ENCODE measurements around the gene TBL3.

TBL3 gene

GRCh38 chr16:2009791-2010510, 38.1 kb downstream of the TBL3 start, which contains the start of gene ZNF598 (continued):
- no peak for TF ChIP-seq ZNF148 (tag by site-specific recombination; IDR thresholded peaks at IDR 0.05; ENCODE audit: borderline replicate concordance)
- peak; percentile 27; the same call in 1 of the 2 replicates for TF ChIP-seq ZNF513 (tag by site-specific recombination; IDR thresholded peaks at IDR 0.05)
- peak; percentile 46; the same call in 1 of the 2 replicates for TF ChIP-seq INSM2 (tag by site-specific recombination; IDR thresholded peaks at IDR 0.05)
- TF ChIP-seq ZNF239 (tag by site-specific recombination; IDR thresholded peaks at IDR 0.05) = no peak
- peak; percentile 49; the same call in 1 of the 2 replicates for TF ChIP-seq KLF17 (tag by site-specific recombination; IDR thresholded peaks at IDR 0.05)
- peak; percentile 86 for TF ChIP-seq ZNF324 (tag by site-specific recombination; IDR thresholded peaks at IDR 0.05)
- 0 out of 2 replicates have a peak, but pooled peaks have one; percentile 25 for TF ChIP-seq YY2 (tag by site-specific recombination; IDR thresholded peaks at IDR 0.05)
- no peak; the same call in 1 of the 2 replicates for TF ChIP-seq YY1 (tag by site-specific recombination; IDR thresholded peaks at IDR 0.05)
- TF ChIP-seq ZNF112 (tag by site-specific recombination; IDR thresholded peaks at IDR 0.05) = no peak
- TF ChIP-seq ZNF664 (tag by site-specific recombination; IDR thresholded peaks at IDR 0.05) = no peak
- TF ChIP-seq ZNF266 (tag by site-specific recombination; IDR thresholded peaks at IDR 0.05; ENCODE audit: low read depth) = no peak
- no peak for TF ChIP-seq ZBTB21 (tag by site-specific recombination; IDR thresholded peaks at IDR 0.05)
- no peak for TF ChIP-seq ZNF311 (tag by site-specific recombination; IDR thresholded peaks at IDR 0.05; ENCODE audit: borderline replicate concordance)
- TF ChIP-seq ZNF214 (tag by site-specific recombination; IDR thresholded peaks at IDR 0.05; ENCODE audit: borderline replicate concordance) = no peak
- no peak for TF ChIP-seq HOXA7 (CRISPR knock-in tag; IDR thresholded peaks at IDR 0.05; ENCODE audit: borderline replicate concordance)
- no peak for TF ChIP-seq ZSCAN16 (tag by site-specific recombination; IDR thresholded peaks at IDR 0.05)
- TF ChIP-seq TCF7L2 (IDR thresholded peaks at IDR 0.05; ENCODE audit: borderline replicate concordance, low read depth, low read length) = no peak
- TF ChIP-seq ZNF18 (tag by site-specific recombination; IDR thresholded peaks at IDR 0.05) = no peak
- peak; percentile 76 for TF ChIP-seq ZEB2 (tag by site-specific recombination; IDR thresholded peaks at IDR 0.05)
- TF ChIP-seq GFI1B (tag by site-specific recombination; IDR thresholded peaks at IDR 0.05) = no peak
- TF ChIP-seq ZNF350 (tag by site-specific recombination; IDR thresholded peaks at IDR 0.05) = no peak
- TF ChIP-seq ZNF121 (tag by site-specific recombination; IDR thresholded peaks at IDR 0.05) = no peak
- TF ChIP-seq ZNF138 (tag by site-specific recombination; IDR thresholded peaks at IDR 0.05; ENCODE audit: borderline replicate concordance) = no peak
- no peak for TF ChIP-seq ZNF223 (tag by site-specific recombination; IDR thresholded peaks at IDR 0.05)
- no peak for TF ChIP-seq ATF2 (tag by site-specific recombination; IDR thresholded peaks at IDR 0.05; ENCODE audit: low read depth)
- peak; percentile 46; the same call in 1 of the 2 replicates for TF ChIP-seq ZNF449 (tag by site-specific recombination; IDR thresholded peaks at IDR 0.05)
- no peak for TF ChIP-seq REPIN1 (tag by site-specific recombination; IDR thresholded peaks at IDR 0.05; ENCODE audit: low read depth)
- TF ChIP-seq ZNF529 (tag by site-specific recombination; IDR thresholded peaks at IDR 0.05; ENCODE audit: insufficient replicate concordance) = no peak
- no peak for TF ChIP-seq ZNF530 (tag by site-specific recombination; IDR thresholded peaks at IDR 0.05; ENCODE audit: low read depth)

Measured in HEK293 (cell line).